Mesothelial cell of epicardium (in vitro differentiated cells): ENCODE data around the gene HIPK3. TPM values are rescaled to one million over a fixed set of nuclear protein-coding genes. Genes with fewer than 3 reads are reported as not detected.
"Not testable (repeated sequence)": the region's sequence is repeated elsewhere in the genome, so short reads cannot be mapped to it uniquely, and the experiment has no call there.

ENCODE experiments used
- DNase-seq, 2 experiments: peaks; one replicate each; pipeline ENCODE4 v3.0.0; 2021; ENCODE audit warnings: low spot score in 2 of 2; ENCODE audit not compliant: unreplicated experiment in 2 of 2
- H3K27ac Mint-ChIP-seq: 2 replicates; pipeline ENCODE4 v1.8.0; 2021; ENCODE audit warnings: mixed read lengths
- H3K27me3 Mint-ChIP-seq: 2 replicates; pipeline ENCODE4 v1.8.0; 2021; ENCODE audit warnings: low read depth, mixed read lengths
- H3K36me3 Mint-ChIP-seq: 2 replicates; pipeline ENCODE4 v1.8.0; 2021; ENCODE audit warnings: mixed read lengths
- H3K4me1 Mint-ChIP-seq: 2 replicates; pipeline ENCODE4 v1.8.0; 2021; ENCODE audit warnings: mixed read lengths
- H3K4me3 Mint-ChIP-seq: 2 replicates; pipeline ENCODE4 v1.8.0; 2021; ENCODE audit warnings: mild to moderate bottlenecking, moderate library complexity, mixed read lengths
- H3K9me3 Mint-ChIP-seq: 2 replicates; pipeline ENCODE4 v1.8.0; 2021; ENCODE audit warnings: mixed read lengths
- CTCF ChIP-seq: fragments of 200-600 bp; sonication (generic); IDR thresholded peaks from one replicate; pipeline ENCODE4 v1.5.0; 2021; ENCODE audit warnings: antibody characterized with exemption; ENCODE audit not compliant: unreplicated experiment
- total RNA-seq: library from RNA; stranded (reverse); gene quantifications from 3 replicates; pipeline ENCODE4 v1.2.1, GENCODE V29; 2021

HIPK3 gene
- total RNA-seq, 1 donor from 2014 or later = 73.3 TPM

GRCh38 chr11:33234397-33235190 lies 22.6 kb upstream of the HIPK3 start:
- Mint-ChIP-seq H3K9me3 (no peaks in the 10 kb centered on the region), H3K27me3 (no peaks in the 10 kb centered on the region), H3K4me3 (no peak overlapping the region), H3K27ac (peak overlapping the region; percentile 43), H3K4me1 (peaks cover 7% of the 10 kb centered on the region), H3K36me3 (no peaks in the 10 kb centered on the region)
- no peak for TF ChIP-seq CTCF
- DNase-seq = no peak

GRCh38 chr11:33237039-33237597 lies 20.1 kb upstream of the HIPK3 start:
- peaks cover 7% of the 10 kb centered on the region for H3K4me1 Mint-ChIP-seq
- no peaks in the 10 kb centered on the region for H3K36me3 Mint-ChIP-seq
- H3K27ac Mint-ChIP-seq = no peak overlapping the region
- no peak for TF ChIP-seq CTCF
- H3K9me3 Mint-ChIP-seq = no peaks in the 10 kb centered on the region
- DNase-seq = no peak
- no peak overlapping the region for H3K4me3 Mint-ChIP-seq
- H3K27me3 Mint-ChIP-seq = no peaks in the 10 kb centered on the region

GRCh38 chr11:33242575-33242974 lies 14.6 kb upstream of the HIPK3 start:
- no peaks in the 10 kb centered on the region for H3K4me1 Mint-ChIP-seq
- DNase-seq = no peak
- H3K27ac Mint-ChIP-seq = no peak overlapping the region
- peaks cover 5% of the 10 kb centered on the region for H3K9me3 Mint-ChIP-seq
- H3K27me3 Mint-ChIP-seq = no peaks in the 10 kb centered on the region
- H3K36me3 Mint-ChIP-seq = peaks cover 3% of the 10 kb centered on the region
- no peak overlapping the region for H3K4me3 Mint-ChIP-seq
- no peak for TF ChIP-seq CTCF

- not testable (repeated sequence) for H3K4me1 Mint-ChIP-seq, H3K9me3 Mint-ChIP-seq, H3K27me3 Mint-ChIP-seq, H3K4me3 Mint-ChIP-seq, H3K36me3 Mint-ChIP-seq, H3K27ac Mint-ChIP-seq, DNase-seq
Observed at GRCh38 chr11:33243654-33244053, 13.5 kb upstream of the HIPK3 start.

DNA sequence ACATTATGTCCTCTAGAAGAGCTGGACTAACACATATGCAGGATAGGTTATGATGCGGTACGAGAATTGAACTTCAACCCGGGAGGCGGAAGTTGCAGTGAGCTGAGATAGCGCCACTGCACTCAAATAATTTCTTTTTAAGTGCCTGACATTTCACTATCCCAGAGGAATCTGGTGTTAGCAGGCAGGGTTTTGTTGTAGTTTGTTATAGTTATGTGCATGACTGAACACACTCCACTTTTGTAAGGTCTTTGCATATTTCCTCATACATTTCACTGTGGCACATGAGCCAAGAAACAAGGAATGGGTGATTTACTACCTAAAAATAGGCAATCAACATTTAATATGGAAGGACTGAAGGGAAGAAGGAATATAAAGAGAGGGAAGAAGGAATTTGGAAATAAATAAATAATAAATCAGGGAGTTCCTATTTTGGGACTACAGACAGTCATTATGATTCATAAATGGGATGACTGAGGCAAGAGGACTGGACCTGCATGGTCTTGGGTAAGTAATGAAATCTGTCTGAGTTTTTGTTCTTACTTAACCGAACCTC lies 8.7 kb upstream of the HIPK3 start:
- no peaks in the 10 kb centered on the region for H3K4me1 Mint-ChIP-seq
- DNase-seq = no peak
- no peaks in the 10 kb centered on the region for H3K36me3 Mint-ChIP-seq
- no peak for TF ChIP-seq CTCF
- no peak overlapping the region for H3K4me3 Mint-ChIP-seq
- H3K27ac Mint-ChIP-seq = no peak overlapping the region
- no peaks in the 10 kb centered on the region for H3K27me3 Mint-ChIP-seq
- no peaks in the 10 kb centered on the region for H3K9me3 Mint-ChIP-seq
